K562 (cell line): ENCODE data around the gene BCL2L12. TPM values are rescaled to one million over a fixed set of nuclear protein-coding genes. Genes with fewer than 3 reads are reported as not detected.
A peak's percentile ranks its signal among the peaks of the same experiment; 100 is the strongest.

ENCODE experiments used
- FOXK1 ChIP-seq: sonication (generic); formaldehyde crosslinking; IDR thresholded peaks from 2 replicates; pipeline ENCODE4 v1.8.0; 2022; ENCODE audit warnings: missing genetic modification reagents, mild to moderate bottlenecking, borderline replicate concordance
- HIVEP1 ChIP-seq: fragments of 250-450 bp; sonication (Bioruptor Pico); IDR thresholded peaks from 2 replicates; pipeline ENCODE4 v1.4.0; 2020; ENCODE audit warnings: mild to moderate bottlenecking
- KAT7 ChIP-seq: sonication (generic); formaldehyde crosslinking; IDR thresholded peaks from 2 replicates; pipeline ENCODE4 v1.8.0; 2022; ENCODE audit warnings: missing genetic modification reagents, mild to moderate bottlenecking, borderline replicate concordance
- MCM2 ChIP-seq: fragments of 450-650 bp; IDR thresholded peaks from 2 replicates; pipeline ENCODE4 v1.6.1; 2017; ENCODE audit warnings: low read depth, mild to moderate bottlenecking
- MTF1 ChIP-seq: fragments of 250-450 bp; sonication (Bioruptor Pico); IDR thresholded peaks from 2 replicates; pipeline ENCODE4 v1.9.0; 2021; ENCODE audit warnings: moderate library complexity, mild to moderate bottlenecking, inconsistent platforms, borderline replicate concordance
- SIN3A ChIP-seq, 2 experiments: fragments of 150-350 bp in 1 of 2; IDR thresholded peaks; 2 replicates each; pipeline ENCODE4 v1.6.1; 2011 to 2016; ENCODE audit warnings: borderline replicate concordance in 2 of 2, low read depth in 2 of 2, low read length in 2 of 2, mild to moderate bottlenecking in 2 of 2, moderate library complexity in 2 of 2; ENCODE audit not compliant: control insufficient read depth in 1 of 2
- SMARCB1 ChIP-seq: IDR thresholded peaks from 2 replicates; pipeline ENCODE4 v1.6.1; 2011; ENCODE audit warnings: improper control_type of control experiment, low read depth; ENCODE audit not compliant: insufficient read length
- STAG1 ChIP-seq: sonication (generic); formaldehyde crosslinking; IDR thresholded peaks from 2 replicates; pipeline ENCODE4 v1.5.0; 2020; ENCODE audit warnings: missing genetic modification reagents, borderline replicate concordance
- TAF9B ChIP-seq: fragments of 450-650 bp; IDR thresholded peaks from 2 replicates; pipeline ENCODE4 v1.6.1; 2018; ENCODE audit warnings: mild to moderate bottlenecking; ENCODE audit not compliant: partially characterized antibody
- TBL1XR1 ChIP-seq, 2 experiments: IDR thresholded peaks; 2 replicates each; pipeline ENCODE4 v1.6.1; 2012; ENCODE audit warnings: improper control_type of control experiment in 2 of 2, low read length in 2 of 2, mild to moderate bottlenecking in 1 of 2
- ZNF644 ChIP-seq: fragments of 200-800 bp; sonication (Bioruptor generic); IDR thresholded peaks from 2 replicates; pipeline ENCODE4 v1.6.1; 2016; ENCODE audit warnings: low read depth, missing genetic modification characterization, missing compliant biosample characterization
- ZNF79 ChIP-seq: fragments of 250-450 bp; sonication (Bioruptor Pico); IDR thresholded peaks from 2 replicates; pipeline ENCODE4 v1.4.0; 2020; ENCODE audit warnings: low read depth, mild to moderate bottlenecking, moderate library complexity
- polyA plus RNA-seq, 8 experiments: library from polyadenylated mRNA; depleted of rRNA in 4 of 8; stranded (reverse) in 5 of 8; unstranded in 3 of 8; fragments of >200 nt; fragmentation: Nextera tagmentation in 2 of 8; fragmentation: Illumina TruSeq in 1 of 8; extraction: Ambion mirVana in 2 of 8; extraction: Trizol in 1 of 8; gene quantifications; 2 replicates each; pipeline versions ENCODE4 v1.2.1 to v1.2.3, GENCODE V29; 2011 to 2014; ENCODE audit warnings: inconsistent platforms in 1 of 8, missing spikeins in 1 of 8
- total RNA-seq, 7 experiments: library from RNA; depleted of rRNA in 6 of 7; stranded (reverse); fragments of >200 nt in 6 of 7; fragmentation: Illumina TruSeq in 2 of 7; extraction: Trizol in 2 of 7; gene quantifications; 2 replicates each; pipeline versions ENCODE4 v1.2.1 to v1.2.3, GENCODE V29; 2011 to 2021; ENCODE audit warnings: low replicate concordance in 1 of 7
- TF ChIP-seq, protein P1 (sequence below): sonication (generic); formaldehyde crosslinking; IDR thresholded peaks from 2 replicates; pipeline ENCODE4 v1.8.0; 2023; ENCODE audit warnings: missing genetic modification reagents, mild to moderate bottlenecking, borderline replicate concordance
- TF ChIP-seq, protein P2 (sequence below): IDR thresholded peaks from 2 replicates; pipeline ENCODE4 v1.6.1; 2016; ENCODE audit warnings: missing genetic modification characterization, missing compliant biosample characterization
- TF ChIP-seq, protein P3 (sequence below), 2 experiments: fragments of 450-650 bp in 1 of 2; sonication (generic) in 1 of 2; formaldehyde crosslinking; conservative IDR thresholded peaks; 2 replicates each; pipeline versions ENCODE4 v1.4.0 to v1.8.1; 2020 to 2022; ENCODE audit warnings: mild to moderate bottlenecking in 1 of 2, missing genetic modification reagents in 1 of 2
- TF ChIP-seq, protein P4 (sequence below): sonication (generic); formaldehyde crosslinking; IDR thresholded peaks from 2 replicates; pipeline ENCODE4 v1.8.0; 2022; ENCODE audit warnings: missing genetic modification reagents, mild to moderate bottlenecking, moderate library complexity, borderline replicate concordance

BCL2L12 gene
- total and polyA plus RNA-seq, 9 of the 15 experiments (the other 6 are each of a cell fraction or from before 2014, with no cell fraction given), result 7.4 to 263 (median 81.2) TPM

DNA sequence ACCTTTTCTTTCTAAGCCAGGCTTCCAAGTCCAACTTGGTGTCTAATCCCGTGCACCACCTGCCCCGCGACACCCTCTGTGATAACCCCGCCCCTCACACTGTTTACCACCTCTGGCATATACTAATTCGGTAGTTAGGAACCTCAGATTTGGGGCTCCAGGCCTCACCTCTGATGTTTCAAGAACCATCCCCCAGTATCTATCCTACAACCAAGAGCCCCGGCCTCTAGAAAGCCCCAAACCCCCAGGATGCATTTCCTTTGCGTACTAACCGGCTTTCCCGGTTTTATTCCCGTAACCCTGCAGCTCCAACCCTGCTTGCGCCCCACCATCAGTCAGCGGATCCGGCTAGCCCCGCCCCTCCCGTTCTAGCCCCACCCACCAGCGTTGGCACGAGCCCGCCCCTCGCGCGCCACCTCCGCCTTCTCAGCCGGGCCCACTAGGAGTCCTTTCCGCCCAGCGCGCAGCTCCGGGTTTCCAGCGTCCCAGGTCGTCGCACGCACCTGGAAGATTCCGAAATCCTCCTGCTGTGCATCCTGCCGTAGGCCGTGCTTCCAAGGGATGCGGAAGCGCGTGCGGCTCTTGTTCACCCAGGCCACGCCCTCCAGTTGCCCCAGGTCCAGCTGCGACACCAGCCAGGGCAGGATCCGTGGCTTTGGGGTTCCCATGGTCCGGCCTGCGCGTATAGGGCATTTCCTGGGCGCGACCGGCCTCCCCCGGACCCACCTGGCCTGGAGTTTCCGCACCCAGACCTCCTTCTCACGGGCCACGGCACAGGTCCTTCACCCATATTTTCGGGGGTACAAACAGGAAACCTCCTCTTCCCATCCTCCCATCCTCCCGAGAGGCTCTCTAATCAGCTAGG lies 1.3 kb upstream of the BCL2L12 start (continued):
- TF ChIP-seq, protein P1, sequence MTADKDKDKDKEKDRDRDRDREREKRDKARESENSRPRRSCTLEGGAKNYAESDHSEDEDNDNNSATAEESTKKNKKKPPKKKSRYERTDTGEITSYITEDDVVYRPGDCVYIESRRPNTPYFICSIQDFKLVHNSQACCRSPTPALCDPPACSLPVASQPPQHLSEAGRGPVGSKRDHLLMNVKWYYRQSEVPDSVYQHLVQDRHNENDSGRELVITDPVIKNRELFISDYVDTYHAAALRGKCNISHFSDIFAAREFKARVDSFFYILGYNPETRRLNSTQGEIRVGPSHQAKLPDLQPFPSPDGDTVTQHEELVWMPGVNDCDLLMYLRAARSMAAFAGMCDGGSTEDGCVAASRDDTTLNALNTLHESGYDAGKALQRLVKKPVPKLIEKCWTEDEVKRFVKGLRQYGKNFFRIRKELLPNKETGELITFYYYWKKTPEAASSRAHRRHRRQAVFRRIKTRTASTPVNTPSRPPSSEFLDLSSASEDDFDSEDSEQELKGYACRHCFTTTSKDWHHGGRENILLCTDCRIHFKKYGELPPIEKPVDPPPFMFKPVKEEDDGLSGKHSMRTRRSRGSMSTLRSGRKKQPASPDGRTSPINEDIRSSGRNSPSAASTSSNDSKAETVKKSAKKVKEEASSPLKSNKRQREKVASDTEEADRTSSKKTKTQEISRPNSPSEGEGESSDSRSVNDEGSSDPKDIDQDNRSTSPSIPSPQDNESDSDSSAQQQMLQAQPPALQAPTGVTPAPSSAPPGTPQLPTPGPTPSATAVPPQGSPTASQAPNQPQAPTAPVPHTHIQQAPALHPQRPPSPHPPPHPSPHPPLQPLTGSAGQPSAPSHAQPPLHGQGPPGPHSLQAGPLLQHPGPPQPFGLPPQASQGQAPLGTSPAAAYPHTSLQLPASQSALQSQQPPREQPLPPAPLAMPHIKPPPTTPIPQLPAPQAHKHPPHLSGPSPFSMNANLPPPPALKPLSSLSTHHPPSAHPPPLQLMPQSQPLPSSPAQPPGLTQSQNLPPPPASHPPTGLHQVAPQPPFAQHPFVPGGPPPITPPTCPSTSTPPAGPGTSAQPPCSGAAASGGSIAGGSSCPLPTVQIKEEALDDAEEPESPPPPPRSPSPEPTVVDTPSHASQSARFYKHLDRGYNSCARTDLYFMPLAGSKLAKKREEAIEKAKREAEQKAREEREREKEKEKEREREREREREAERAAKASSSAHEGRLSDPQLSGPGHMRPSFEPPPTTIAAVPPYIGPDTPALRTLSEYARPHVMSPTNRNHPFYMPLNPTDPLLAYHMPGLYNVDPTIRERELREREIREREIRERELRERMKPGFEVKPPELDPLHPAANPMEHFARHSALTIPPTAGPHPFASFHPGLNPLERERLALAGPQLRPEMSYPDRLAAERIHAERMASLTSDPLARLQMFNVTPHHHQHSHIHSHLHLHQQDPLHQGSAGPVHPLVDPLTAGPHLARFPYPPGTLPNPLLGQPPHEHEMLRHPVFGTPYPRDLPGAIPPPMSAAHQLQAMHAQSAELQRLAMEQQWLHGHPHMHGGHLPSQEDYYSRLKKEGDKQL (CRISPR knock-in tag), result no peak
- peak; percentile 37 to 76; a peak in 1 of 4 replicates for TF ChIP-seq SIN3A (IDR thresholded peaks at IDR 0.05; ENCODE audit: borderline replicate concordance in 2 of 2, control insufficient read depth in 1 of 2, low read depth in 2 of 2, low read length in 2 of 2)
- TF ChIP-seq STAG1 (CRISPR knock-in tag), result no peak
- TF ChIP-seq TAF9B, result no peak
- TF ChIP-seq ZNF644 (tag), result no peak
- TF ChIP-seq, protein P2, sequence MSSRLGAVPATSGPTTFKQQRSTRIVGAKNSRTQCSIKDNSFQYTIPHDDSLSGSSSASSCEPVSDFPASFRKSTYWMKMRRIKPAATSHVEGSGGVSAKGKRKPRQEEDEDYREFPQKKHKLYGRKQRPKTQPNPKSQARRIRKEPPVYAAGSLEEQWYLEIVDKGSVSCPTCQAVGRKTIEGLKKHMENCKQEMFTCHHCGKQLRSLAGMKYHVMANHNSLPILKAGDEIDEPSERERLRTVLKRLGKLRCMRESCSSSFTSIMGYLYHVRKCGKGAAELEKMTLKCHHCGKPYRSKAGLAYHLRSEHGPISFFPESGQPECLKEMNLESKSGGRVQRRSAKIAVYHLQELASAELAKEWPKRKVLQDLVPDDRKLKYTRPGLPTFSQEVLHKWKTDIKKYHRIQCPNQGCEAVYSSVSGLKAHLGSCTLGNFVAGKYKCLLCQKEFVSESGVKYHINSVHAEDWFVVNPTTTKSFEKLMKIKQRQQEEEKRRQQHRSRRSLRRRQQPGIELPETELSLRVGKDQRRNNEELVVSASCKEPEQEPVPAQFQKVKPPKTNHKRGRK (tag), result no peak
- no peak for TF ChIP-seq HIVEP1 (CRISPR knock-in tag)
- no peak for TF ChIP-seq KAT7 (CRISPR knock-in tag)
- TF ChIP-seq SMARCB1, result no peak
- TF ChIP-seq TBL1XR1 (IDR thresholded peaks at IDR 0.05; ENCODE audit: low read length in 2 of 2), result no peak
- TF ChIP-seq, protein P3, sequence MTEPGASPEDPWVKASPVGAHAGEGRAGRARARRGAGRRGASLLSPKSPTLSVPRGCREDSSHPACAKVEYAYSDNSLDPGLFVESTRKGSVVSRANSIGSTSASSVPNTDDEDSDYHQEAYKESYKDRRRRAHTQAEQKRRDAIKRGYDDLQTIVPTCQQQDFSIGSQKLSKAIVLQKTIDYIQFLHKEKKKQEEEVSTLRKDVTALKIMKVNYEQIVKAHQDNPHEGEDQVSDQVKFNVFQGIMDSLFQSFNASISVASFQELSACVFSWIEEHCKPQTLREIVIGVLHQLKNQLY (CRISPR knock-in tag; conservative IDR thresholded peaks at IDR 0.05), result no peak
- no peak for TF ChIP-seq ZNF79
- peak; percentile 91; the same call in 1 of the 2 replicates for TF ChIP-seq FOXK1 (CRISPR knock-in tag)
- no peak for TF ChIP-seq MTF1 (CRISPR knock-in tag)
- no peak for TF ChIP-seq MCM2
- TF ChIP-seq, protein P4, sequence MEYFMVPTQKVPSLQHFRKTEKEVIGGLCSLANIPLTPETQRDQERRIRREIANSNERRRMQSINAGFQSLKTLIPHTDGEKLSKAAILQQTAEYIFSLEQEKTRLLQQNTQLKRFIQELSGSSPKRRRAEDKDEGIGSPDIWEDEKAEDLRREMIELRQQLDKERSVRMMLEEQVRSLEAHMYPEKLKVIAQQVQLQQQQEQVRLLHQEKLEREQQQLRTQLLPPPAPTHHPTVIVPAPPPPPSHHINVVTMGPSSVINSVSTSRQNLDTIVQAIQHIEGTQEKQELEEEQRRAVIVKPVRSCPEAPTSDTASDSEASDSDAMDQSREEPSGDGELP (CRISPR knock-in tag), result peak; percentile 89
